Neural crest cell (in vitro differentiated cells): ENCODE results near the gene COL2A1. TPM values are rescaled to one million over a fixed set of nuclear protein-coding genes. Genes with fewer than 3 reads are reported as not detected.

ENCODE experiments used
- DNase-seq: peaks from one replicate; pipeline ENCODE4 v3.0.0; 2021; ENCODE audit warnings: low read depth, mixed read lengths, low spot score
- H3K27ac Mint-ChIP-seq: one replicate; pipeline ENCODE4 v1.8.0; 2021; ENCODE audit warnings: mild to moderate bottlenecking, mixed read lengths; ENCODE audit not compliant: unreplicated experiment
- H3K27me3 Mint-ChIP-seq: 2 replicates; pipeline ENCODE4 v1.8.0; 2021; ENCODE audit warnings: low read depth, mild to moderate bottlenecking, mixed read lengths
- H3K36me3 Mint-ChIP-seq: 2 replicates; pipeline ENCODE4 v1.8.0; 2021; ENCODE audit warnings: low read depth, mild to moderate bottlenecking, mixed read lengths
- H3K4me1 Mint-ChIP-seq: 2 replicates; pipeline ENCODE4 v1.8.0; 2021; ENCODE audit warnings: mixed read lengths
- H3K4me3 Mint-ChIP-seq: one replicate; pipeline ENCODE4 v1.8.0; 2021; ENCODE audit warnings: mild to moderate bottlenecking, mixed read lengths
- H3K9me3 Mint-ChIP-seq: 2 replicates; pipeline ENCODE4 v1.8.0; 2021; ENCODE audit warnings: mixed read lengths
- CTCF ChIP-seq: fragments of 200-600 bp; sonication (generic); conservative IDR thresholded peaks from 2 replicates; pipeline ENCODE4 v1.5.0; 2021; ENCODE audit warnings: antibody characterized with exemption, mild to moderate bottlenecking
- total RNA-seq: library from RNA; stranded (reverse); gene quantifications from 2 replicates; pipeline ENCODE4 v1.2.1, GENCODE V29; 2021

The COL2A1 gene
- total RNA-seq, 1 donor from 2014 or later = 386 TPM

DNA sequence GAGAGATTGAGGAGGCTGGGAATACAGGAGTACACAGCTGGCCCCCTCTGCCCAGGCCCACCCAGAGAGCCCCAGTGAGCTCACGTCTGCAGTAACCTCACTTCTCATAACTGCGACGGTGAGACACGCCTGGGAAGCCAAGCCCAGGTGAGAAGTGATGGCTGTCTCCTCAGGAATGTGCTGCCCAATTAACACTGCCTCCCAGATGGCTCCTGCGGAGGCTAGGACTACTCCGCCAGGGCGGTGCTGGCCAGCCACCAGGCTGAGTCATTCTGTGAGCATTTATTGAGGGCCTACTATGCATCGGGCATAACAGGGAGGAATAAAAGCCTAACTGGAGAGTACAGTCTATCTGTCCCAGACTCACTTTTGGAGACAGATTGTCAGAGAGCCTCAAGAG is 50.2 kb downstream of the COL2A1 start:
- no peak for TF ChIP-seq CTCF
- no peak for DNase-seq
- Mint-ChIP-seq H3K27ac (no peak overlapping the region), H3K9me3 (peaks cover 2% of the 10 kb centered on the region), H3K4me1 (peaks cover 9% of the 10 kb centered on the region), H3K4me3 (no peak overlapping the region), H3K36me3 (no peaks in the 10 kb centered on the region), H3K27me3 (no peaks in the 10 kb centered on the region)

DNA sequence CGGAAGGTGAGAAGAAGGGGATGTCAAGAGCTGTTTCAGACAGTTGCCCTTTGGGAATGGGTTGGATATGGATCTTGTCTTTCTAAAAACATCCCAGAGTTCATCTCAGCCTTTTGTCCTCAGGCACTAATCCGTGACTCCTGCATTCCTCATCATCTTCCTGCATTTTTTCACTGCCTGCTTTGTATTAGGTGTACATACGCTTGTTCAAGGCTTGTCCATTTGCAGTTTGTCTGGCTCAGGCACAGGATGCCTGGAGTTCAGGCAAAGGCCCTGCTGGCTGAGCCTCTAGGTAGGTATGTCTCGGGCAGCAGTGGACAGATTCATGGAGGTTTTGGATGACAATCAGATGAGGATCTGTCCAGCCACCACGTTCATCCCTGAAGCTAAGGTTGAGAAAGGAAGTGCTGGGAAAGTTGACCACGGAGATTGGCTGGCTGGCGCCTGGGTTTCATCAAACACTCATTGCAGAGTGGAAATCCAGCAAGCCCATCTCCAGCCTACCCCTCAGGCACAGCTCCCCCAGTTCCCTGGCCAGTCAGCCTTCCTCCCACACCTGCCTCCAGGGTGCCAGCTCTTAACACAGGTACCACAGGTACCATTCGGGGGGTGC is 53.3 kb downstream of the COL2A1 start:
- Mint-ChIP-seq H3K27ac (no peak overlapping the region), H3K36me3 (no peaks in the 10 kb centered on the region), H3K9me3 (no peaks in the 10 kb centered on the region), H3K27me3 (no peaks in the 10 kb centered on the region), H3K4me3 (no peak overlapping the region), H3K4me1 (peaks cover 9% of the 10 kb centered on the region)
- DNase-seq = no peak
- no peak for TF ChIP-seq CTCF

- Mint-ChIP-seq H3K4me3 (no peak overlapping the region), H3K36me3 (no peaks in the 10 kb centered on the region), H3K9me3 (no peaks in the 10 kb centered on the region), H3K4me1 (peaks cover 9% of the 10 kb centered on the region), H3K27me3 (no peaks in the 10 kb centered on the region), H3K27ac (no peak overlapping the region)
- peak; percentile 72 for DNase-seq
- TF ChIP-seq CTCF = peak; percentile 88
Measured at GRCh38 chr12:47949441-47950341, 54.6 kb downstream of the COL2A1 start.

DNA sequence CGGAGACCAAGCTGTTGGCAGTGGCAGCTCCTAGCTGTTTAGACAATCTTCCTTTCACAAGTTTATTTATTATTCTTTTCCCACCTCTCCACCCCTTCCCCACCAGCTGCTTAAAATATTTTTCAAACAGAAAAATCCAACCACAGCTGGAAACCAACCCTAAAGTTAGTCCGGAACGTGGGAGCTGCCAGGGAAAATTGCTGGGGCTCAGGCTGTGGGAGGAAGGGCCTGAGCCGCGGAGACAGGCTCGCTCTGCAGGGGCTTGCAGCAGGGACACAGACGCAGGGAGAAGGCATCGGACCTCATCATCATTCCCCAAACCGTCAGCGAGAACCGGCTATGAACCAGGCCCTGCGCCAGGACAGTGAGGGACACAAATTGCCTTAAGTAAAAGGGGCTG is 56.9 kb downstream of the COL2A1 start:
- Mint-ChIP-seq H3K9me3 (no peaks in the 10 kb centered on the region), H3K4me3 (no peak overlapping the region), H3K36me3 (no peaks in the 10 kb centered on the region), H3K4me1 (peaks cover 9% of the 10 kb centered on the region), H3K27ac (no peak overlapping the region), H3K27me3 (no peaks in the 10 kb centered on the region)
- TF ChIP-seq CTCF = no peak
- DNase-seq = no peak

DNA sequence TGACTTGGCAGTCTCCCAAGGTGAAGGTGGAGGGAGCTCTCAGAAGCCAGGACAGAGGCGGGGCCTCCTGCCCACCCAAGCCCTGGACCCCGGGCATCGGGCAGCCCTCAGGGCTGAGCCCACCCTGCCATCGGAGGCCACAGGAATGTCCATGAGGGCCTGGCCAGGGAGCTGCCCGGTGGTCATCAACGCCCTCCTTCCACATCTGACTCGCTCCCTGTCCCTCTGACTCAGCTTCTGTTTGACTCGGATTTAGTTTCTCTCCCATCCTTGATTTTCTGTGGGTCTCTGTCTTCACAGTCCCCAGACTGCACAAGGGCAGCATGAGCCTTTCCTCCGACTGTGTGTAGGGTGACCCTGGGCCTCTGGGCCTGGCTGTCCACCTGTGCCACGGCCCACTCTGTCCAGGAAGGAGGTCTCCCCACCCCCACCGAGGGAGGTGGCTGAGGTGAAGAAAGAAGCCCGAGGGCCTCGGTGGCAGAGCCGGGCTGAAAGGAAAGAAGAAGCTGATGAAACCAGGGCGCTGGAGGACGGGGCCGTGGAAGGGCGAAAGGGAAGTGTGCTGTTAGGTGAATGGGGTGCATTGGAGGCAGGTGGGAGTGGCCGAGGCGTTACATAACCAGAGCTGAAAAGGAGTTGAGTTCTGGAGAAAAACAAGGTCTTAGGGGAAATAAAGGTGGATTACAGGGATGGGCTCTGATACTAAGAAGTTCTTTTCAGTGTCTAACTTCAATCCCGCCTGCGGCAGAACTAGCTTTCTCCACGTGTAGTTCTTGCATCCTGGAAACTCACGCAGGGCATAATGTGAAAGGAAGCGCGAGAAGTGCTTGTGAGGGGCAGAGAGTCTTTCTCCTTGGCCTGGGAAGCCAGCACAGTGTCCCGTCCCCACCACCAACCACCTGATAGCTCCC is 57.6 kb downstream of the COL2A1 start:
- H3K9me3 Mint-ChIP-seq = no peaks in the 10 kb centered on the region
- TF ChIP-seq CTCF = no peak
- H3K36me3 Mint-ChIP-seq = no peaks in the 10 kb centered on the region
- peaks cover 9% of the 10 kb centered on the region for H3K4me1 Mint-ChIP-seq
- no peak overlapping the region for H3K4me3 Mint-ChIP-seq
- no peaks in the 10 kb centered on the region for H3K27me3 Mint-ChIP-seq
- H3K27ac Mint-ChIP-seq = no peak overlapping the region
- DNase-seq = no peak
